HG02870 (cell line): ENCODE data around the gene TNK1.

Experiments
- ATAC-seq: cut with Tn5 transposase; IDR thresholded peaks from one replicate; pipeline ENCODE4 v1.9.1; 2021; ENCODE audit warnings: mild to moderate bottlenecking, moderate library complexity; ENCODE audit not compliant: unreplicated experiment

Gene TNK1

GRCh38 chr17:7408863-7409262 lies 28.0 kb downstream of the TNK1 start:
- ATAC-seq, result no peak

GRCh38 chr17:7409716-7410115 lies 28.8 kb downstream of the TNK1 start:
- no peak for ATAC-seq

GRCh38 chr17:7410634-7411426 lies 29.9 kb downstream of the TNK1 start:
- ATAC-seq, result no peak

GRCh38 chr17:7411427-7411750 lies 30.5 kb downstream of the TNK1 start:
- no peak for ATAC-seq

GRCh38 chr17:7413346-7413985 lies 32.6 kb downstream of the TNK1 start:
- no peak for ATAC-seq

- ATAC-seq, result no peak
Measured at GRCh38 chr17:7414837-7415236, 33.9 kb downstream of the TNK1 start.

- no peak for ATAC-seq
Measured at GRCh38 chr17:7415784-7416183, 34.9 kb downstream of the TNK1 start.

GRCh38 chr17:7416323-7416722 lies 35.4 kb downstream of the TNK1 start:
- ATAC-seq, result no peak

- no peak for ATAC-seq
Measured at GRCh38 chr17:7417056-7417655, 36.3 kb downstream of the TNK1 start.

- ATAC-seq, result no peak
Measured at GRCh38 chr17:7418472-7419152, 37.7 kb downstream of the TNK1 start.

- ATAC-seq, result no peak
Measured at GRCh38 chr17:7419819-7420610, 39.1 kb downstream of the TNK1 start, which contains the start of gene SPEM1. Gene SPEM1, plus strand, starts transcription at chr17:7420324. Its CDS starts 61 bp downstream, at chr17:7420385.

GRCh38 chr17:7421186-7421585 lies 40.3 kb downstream of the TNK1 start:
- ATAC-seq, result no peak

- ATAC-seq, result no peak
Measured at GRCh38 chr17:7423679-7424078, 42.8 kb downstream of the TNK1 start.

- ATAC-seq, result no peak
Measured at GRCh38 chr17:7425316-7425715, 44.4 kb downstream of the TNK1 start, which contains the start of gene SPEM2. Gene SPEM2, plus strand, starts transcription at chr17:7425616. Its CDS starts 73 bp downstream, at chr17:7425689.

- no peak for ATAC-seq
Measured at GRCh38 chr17:7425756-7426155, 44.9 kb downstream of the TNK1 start.

GRCh38 chr17:7426203-7426863 lies 45.4 kb downstream of the TNK1 start:
- ATAC-seq, result no peak

GRCh38 chr17:7426896-7427489 lies 46.1 kb downstream of the TNK1 start:
- no peak for ATAC-seq

GRCh38 chr17:7427549-7427948 lies 46.7 kb downstream of the TNK1 start:
- no peak for ATAC-seq

- ATAC-seq, result no peak
Measured at GRCh38 chr17:7428557-7428956, 47.7 kb downstream of the TNK1 start, which contains the start of gene SPEM3. Gene SPEM3, plus strand, starts transcription at chr17:7428857. Its CDS starts 46 bp downstream, at chr17:7428903.

- ATAC-seq, result no peak
Measured at GRCh38 chr17:7429722-7430121, 48.8 kb downstream of the TNK1 start.
